Caco-2 (cell line): ENCODE data around the gene VAPB. TPM values are rescaled to one million over a fixed set of nuclear protein-coding genes. Genes with fewer than 3 reads are reported as not detected.

Source experiments
- BruUV-seq: library from RNA; stranded (reverse); fragments of 400-500 nt; replicated peaks from 2 replicates; lab custom pipeline; 2021; lab: Mats Ljungman, UMichigan
- CTCF ChIA-PET: fragments of 300-600 bp; sonication (Branson Sonifier 250); formaldehyde crosslinking; loops from one replicate; lab custom pipeline; 2022; ENCODE audit warnings: antibody characterized with exemption; lab: Charles Lee
- POLR2A ChIA-PET: fragments of 300-600 bp; sonication (Branson Sonifier 250); formaldehyde crosslinking; loops from one replicate; lab custom pipeline; 2022; ENCODE audit warnings: antibody characterized with exemption; lab: Charles Lee
- DNase-seq, 2 experiments: peaks; one replicate each; pipeline versions ENCODE4 v3.0.0 to v3.0.0-alpha.2; 2020 to 2022
- H3K27me3 ChIP-seq: replicated peaks from 2 replicates; pipeline ENCODE4 v1.6.0; 2011; ENCODE audit warnings: low read length; ENCODE audit not compliant: control insufficient read depth, insufficient read depth
- H3K36me3 ChIP-seq: 2 replicates; pipeline ENCODE4 v1.5.1; 2011; ENCODE audit warnings: low read length; ENCODE audit not compliant: control insufficient read depth, insufficient read depth
- H3K4me1 ChIP-seq: fragments of 250-450 bp; sonication (Bioruptor Pico); 2 replicates; pipeline ENCODE4 v1.5.1; 2020; ENCODE audit warnings: mild to moderate bottlenecking
- H3K4me3 ChIP-seq: 2 replicates; pipeline ENCODE4 v1.5.1; 2011; ENCODE audit warnings: low read depth, mild to moderate bottlenecking, control low read depth, low read length
- H3K9me3 ChIP-seq: fragments of 250-450 bp; sonication (Bioruptor Pico); 2 replicates; pipeline ENCODE4 v1.5.1; 2020; ENCODE audit warnings: mild to moderate bottlenecking, moderate library complexity
- H3K27ac Mint-ChIP-seq: one replicate; pipeline ENCODE4 v1.8.0; 2022; ENCODE audit warnings: mixed read lengths; ENCODE audit not compliant: unreplicated experiment
- H3K27me3 Mint-ChIP-seq: one replicate; pipeline ENCODE4 v1.8.0; 2022; ENCODE audit warnings: mixed read lengths; ENCODE audit not compliant: insufficient read depth, unreplicated experiment
- H3K36me3 Mint-ChIP-seq: one replicate; pipeline ENCODE4 v1.8.0; 2022; ENCODE audit warnings: mild to moderate bottlenecking, mixed read lengths; ENCODE audit not compliant: insufficient read depth, unreplicated experiment
- H3K4me1 Mint-ChIP-seq: one replicate; pipeline ENCODE4 v1.8.0; 2022; ENCODE audit warnings: low read depth, mixed read lengths; ENCODE audit not compliant: unreplicated experiment
- H3K4me3 Mint-ChIP-seq: one replicate; pipeline ENCODE4 v1.8.0; 2022; ENCODE audit warnings: mild to moderate bottlenecking, moderate library complexity, mixed read lengths; ENCODE audit not compliant: unreplicated experiment
- H3K9me3 Mint-ChIP-seq: one replicate; pipeline ENCODE4 v1.8.0; 2022; ENCODE audit warnings: mixed read lengths; ENCODE audit not compliant: unreplicated experiment
- intact Hi-C: fragments of 100-400 bp; cut with micrococcal nuclease; formaldehyde crosslinking; loops from one replicate; pipeline ENCODE4 v1.10.0; 2022; ENCODE audit not compliant: unreplicated experiment
- total RNA-seq: library from RNA; stranded (reverse); gene quantifications from 2 replicates; pipeline ENCODE4 v1.2.3, GENCODE V29; 2022
- TF ChIP-seq, protein P1 (sequence below), 2 experiments: fragments of 200-600 bp in 1 of 2; IDR thresholded peaks; 1 replicate in 1 of 2; 2 replicates in 1 of 2; pipeline versions ENCODE4 v1.5.1 to v1.8.0; 2011 to 2022; ENCODE audit warnings: antibody characterized with exemption in 1 of 2, control low read depth in 1 of 2, inconsistent platforms in 1 of 2, low read depth in 1 of 2, low read length in 1 of 2, mild to moderate bottlenecking in 1 of 2, moderate library complexity in 1 of 2; ENCODE audit not compliant: insufficient read depth in 1 of 2, severe bottlenecking in 1 of 2, unreplicated experiment in 1 of 2

The VAPB gene
- total RNA-seq, 1 experiment from 2014 or later, result 186 TPM

DNA sequence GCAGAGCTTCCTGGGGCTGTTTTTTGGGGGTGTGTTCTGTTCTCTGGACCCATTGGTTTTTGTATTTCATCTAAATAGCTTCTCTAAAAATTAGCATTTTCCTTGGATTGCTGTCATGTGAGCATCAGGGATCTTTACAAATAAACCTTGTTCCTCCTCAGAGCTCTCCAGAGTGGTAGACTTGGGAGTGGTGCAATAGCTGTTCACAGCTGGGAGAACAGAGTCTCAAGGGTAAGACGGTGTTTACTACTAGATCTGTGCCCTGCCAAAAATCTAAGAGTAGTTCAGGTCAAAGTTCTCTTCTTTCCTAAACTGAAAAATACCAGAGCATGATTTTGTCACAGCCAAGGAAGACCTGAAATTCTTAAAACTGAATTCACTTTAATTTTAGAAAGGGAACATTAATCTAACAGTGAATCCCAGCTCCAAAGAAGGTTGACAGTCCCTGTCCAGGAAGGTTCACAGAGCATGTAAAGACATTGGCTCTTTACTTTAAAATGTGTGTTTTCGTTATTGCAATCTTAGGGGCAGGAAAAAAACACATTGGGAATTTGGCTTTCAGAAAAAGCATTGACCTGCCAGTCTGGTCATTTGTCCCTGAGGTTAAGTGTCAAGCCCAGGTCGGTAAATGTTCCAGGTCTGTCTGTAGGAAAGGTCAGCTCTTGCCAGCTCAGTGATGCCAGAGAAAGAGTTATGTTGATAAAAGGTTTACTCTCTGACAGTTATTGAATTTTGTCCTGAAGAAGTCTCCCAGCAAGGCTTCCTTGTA lies 43.3 kb downstream of the VAPB start:
- peaks cover 1% of the 10 kb centered on the region; the same call in 1 of the 2 replicates for H3K36me3 ChIP-seq
- H3K4me1 Mint-ChIP-seq, result peaks cover 39% of the 10 kb centered on the region
- H3K4me1 ChIP-seq, result peaks cover 38% of the 10 kb centered on the region
- no peak overlapping the region for H3K4me3 Mint-ChIP-seq
- H3K27ac Mint-ChIP-seq, result peak overlapping the region; percentile 39
- H3K27me3 Mint-ChIP-seq, result no peaks in the 10 kb centered on the region
- no TSS peak for BruUV-seq
- no peaks in the 10 kb centered on the region for H3K27me3 ChIP-seq
- DNase-seq, result no peak
- CTCF ChIA-PET, result no interaction called here
- POLR2A ChIA-PET, result interaction anchor here (0.7 kb wide), 1 partner anchor 600 kb away, joined by 4 read pairs; the partner anchor contains the start of gene ATP5F1E
- peaks cover 51% of the 10 kb centered on the region for H3K36me3 Mint-ChIP-seq
- no peaks in the 10 kb centered on the region for H3K9me3 Mint-ChIP-seq
- H3K4me3 ChIP-seq, result no peak overlapping the region
- intact Hi-C loops, result no loop called here
- no peaks in the 10 kb centered on the region for H3K9me3 ChIP-seq
- TF ChIP-seq, protein P1, sequence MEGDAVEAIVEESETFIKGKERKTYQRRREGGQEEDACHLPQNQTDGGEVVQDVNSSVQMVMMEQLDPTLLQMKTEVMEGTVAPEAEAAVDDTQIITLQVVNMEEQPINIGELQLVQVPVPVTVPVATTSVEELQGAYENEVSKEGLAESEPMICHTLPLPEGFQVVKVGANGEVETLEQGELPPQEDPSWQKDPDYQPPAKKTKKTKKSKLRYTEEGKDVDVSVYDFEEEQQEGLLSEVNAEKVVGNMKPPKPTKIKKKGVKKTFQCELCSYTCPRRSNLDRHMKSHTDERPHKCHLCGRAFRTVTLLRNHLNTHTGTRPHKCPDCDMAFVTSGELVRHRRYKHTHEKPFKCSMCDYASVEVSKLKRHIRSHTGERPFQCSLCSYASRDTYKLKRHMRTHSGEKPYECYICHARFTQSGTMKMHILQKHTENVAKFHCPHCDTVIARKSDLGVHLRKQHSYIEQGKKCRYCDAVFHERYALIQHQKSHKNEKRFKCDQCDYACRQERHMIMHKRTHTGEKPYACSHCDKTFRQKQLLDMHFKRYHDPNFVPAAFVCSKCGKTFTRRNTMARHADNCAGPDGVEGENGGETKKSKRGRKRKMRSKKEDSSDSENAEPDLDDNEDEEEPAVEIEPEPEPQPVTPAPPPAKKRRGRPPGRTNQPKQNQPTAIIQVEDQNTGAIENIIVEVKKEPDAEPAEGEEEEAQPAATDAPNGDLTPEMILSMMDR (IDR thresholded peaks at IDR 0.05; ENCODE audit: insufficient read depth in 1 of 2, low read depth in 1 of 2, low read length in 1 of 2, severe bottlenecking in 1 of 2, unreplicated experiment in 1 of 2), result no peak

DNA sequence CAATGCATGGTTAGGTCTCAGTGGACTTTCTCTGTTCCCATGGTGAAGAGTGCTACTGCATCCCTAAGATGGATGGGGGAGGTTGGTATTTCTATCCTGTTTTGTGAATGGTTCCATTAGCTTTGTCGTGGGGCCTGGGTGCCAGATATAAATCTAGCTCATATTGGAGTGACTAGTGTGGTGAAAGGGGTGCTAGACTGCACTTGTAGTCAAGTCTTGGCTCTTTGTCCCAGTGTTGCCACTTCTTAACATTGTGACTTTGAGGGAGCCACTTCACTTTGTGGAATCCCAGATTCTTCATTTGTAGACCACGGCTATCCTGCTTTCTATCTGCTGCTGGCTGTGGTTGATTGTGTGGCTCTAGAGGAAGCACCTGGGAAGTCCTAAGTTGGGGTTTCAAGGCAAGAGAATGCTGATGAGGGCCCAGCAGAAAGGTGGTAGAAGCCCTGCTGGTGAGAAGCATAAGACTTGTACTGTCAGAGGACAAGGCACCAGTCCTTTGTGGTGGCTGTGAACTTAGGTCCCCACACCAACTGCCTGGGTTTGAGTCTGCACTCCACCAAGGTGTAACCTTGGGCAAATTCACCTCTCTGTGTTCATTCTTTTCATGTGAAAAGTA lies 44.1 kb downstream of the VAPB start:
- no peak overlapping the region for H3K4me3 Mint-ChIP-seq
- Histone ChIP-seq H3K36me3 (peaks cover 5% of the 10 kb centered on the region), H3K9me3 (no peaks in the 10 kb centered on the region), H3K27me3 (no peaks in the 10 kb centered on the region), H3K4me1 (peaks cover 44% of the 10 kb centered on the region), H3K4me3 (no peak overlapping the region)
- peak overlapping the region; percentile 39 for H3K27ac Mint-ChIP-seq
- H3K4me1 Mint-ChIP-seq, result peaks cover 43% of the 10 kb centered on the region
- TF ChIP-seq, protein P1 (IDR thresholded peaks at IDR 0.05; ENCODE audit: insufficient read depth in 1 of 2, low read depth in 1 of 2, low read length in 1 of 2, severe bottlenecking in 1 of 2, unreplicated experiment in 1 of 2), result no peak
- peaks cover 57% of the 10 kb centered on the region for H3K36me3 Mint-ChIP-seq
- no peaks in the 10 kb centered on the region for H3K27me3 Mint-ChIP-seq
- intact Hi-C loops, result no loop called here
- ChIA-PET CTCF (no interaction called here), POLR2A (no interaction called here)
- no TSS peak for BruUV-seq
- no peak for DNase-seq
- no peaks in the 10 kb centered on the region for H3K9me3 Mint-ChIP-seq

DNA sequence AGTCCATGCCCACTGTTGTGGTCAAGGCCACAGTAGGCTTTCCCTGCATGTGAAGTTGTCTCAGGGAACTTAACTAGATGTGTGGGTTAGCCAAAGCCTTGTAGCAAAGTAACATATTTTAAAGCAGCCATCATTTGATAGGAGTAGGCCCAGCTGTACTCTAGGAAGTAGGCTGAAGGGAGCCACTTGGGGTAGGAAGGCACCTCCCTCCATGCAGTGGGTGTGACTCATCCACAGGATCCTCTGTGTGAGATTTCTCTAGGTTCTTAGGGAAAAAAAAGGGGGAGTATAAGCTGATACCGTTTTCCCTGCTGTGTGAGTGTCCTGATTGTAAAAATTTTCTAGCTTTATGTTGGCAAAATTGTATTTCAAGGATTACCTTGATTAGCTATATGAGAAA lies 44.7 kb downstream of the VAPB start:
- Mint-ChIP-seq H3K27ac (peak overlapping the region; percentile 39), H3K27me3 (no peaks in the 10 kb centered on the region), H3K36me3 (peaks cover 57% of the 10 kb centered on the region), H3K4me1 (peaks cover 43% of the 10 kb centered on the region), H3K4me3 (no peak overlapping the region), H3K9me3 (no peaks in the 10 kb centered on the region)
- BruUV-seq, result no TSS peak
- Histone ChIP-seq H3K4me3 (no peak overlapping the region), H3K9me3 (no peaks in the 10 kb centered on the region), H3K27me3 (no peaks in the 10 kb centered on the region), H3K4me1 (peaks cover 44% of the 10 kb centered on the region), H3K36me3 (peaks cover 5% of the 10 kb centered on the region)
- TF ChIP-seq, protein P1 (IDR thresholded peaks at IDR 0.05; ENCODE audit: insufficient read depth in 1 of 2, low read depth in 1 of 2, low read length in 1 of 2, severe bottlenecking in 1 of 2, unreplicated experiment in 1 of 2), result no peak
- ChIA-PET CTCF (interaction anchor here (1.2 kb wide), 1 partner anchor 10 kb away, joined by 5 read pairs; no protein-coding TSS in a partner anchor), POLR2A (interaction anchor here (1.1 kb wide), 1 partner anchor 45 kb away, joined by 4 read pairs; the partner anchor contains the start of gene VAPB)
- intact Hi-C loops, result loop anchor here (1.0 kb wide), 1 partner anchor 8 kb away; no protein-coding TSS in a partner anchor
- no peak for DNase-seq
